Neural cell (in vitro differentiated cells): Measurements from ENCODE around the gene TRERF1.

ENCODE experiments used
- CTCF ChIP-seq: fragments of 450-650 bp; IDR thresholded peaks from 2 replicates; pipeline ENCODE4 v1.5.1; 2014; ENCODE audit warnings: antibody characterized with exemption, mild to moderate bottlenecking, moderate library complexity; ENCODE audit not compliant: poor library complexity, severe bottlenecking
- EP300 ChIP-seq: fragments of 450-650 bp; conservative IDR thresholded peaks from 2 replicates; pipeline ENCODE4 v1.6.1; 2014; ENCODE audit warnings: antibody characterized with exemption, mild to moderate bottlenecking, moderate library complexity; ENCODE audit not compliant: poor library complexity, severe bottlenecking
- EZH2 ChIP-seq: fragments of 200-600, 300-800 bp; shearing (Covaris generic), sonication (generic); IDR thresholded peaks from 2 replicates; pipeline ENCODE4 v1.6.1; 2014; ENCODE audit warnings: antibody characterized with exemption, low read length, borderline replicate concordance, mild to moderate bottlenecking; ENCODE audit not compliant: insufficient read depth, poor library complexity, severe bottlenecking
- MXI1 ChIP-seq: fragments of 450-650 bp; conservative IDR thresholded peaks from 2 replicates; pipeline ENCODE4 v1.6.1; 2014; ENCODE audit warnings: antibody characterized with exemption, mild to moderate bottlenecking; ENCODE audit not compliant: poor library complexity, severe bottlenecking
- POLR2AphosphoS5 ChIP-seq: IDR thresholded peaks from 2 replicates; pipeline ENCODE4 v1.6.1; 2012
- SMC3 ChIP-seq: fragments of 450-650 bp; conservative IDR thresholded peaks from 2 replicates; pipeline ENCODE4 v1.6.1; 2014; ENCODE audit warnings: antibody characterized with exemption, mild to moderate bottlenecking, moderate library complexity; ENCODE audit not compliant: poor library complexity
- TAF1 ChIP-seq: IDR thresholded peaks from 2 replicates; pipeline ENCODE4 v1.6.1; 2012; ENCODE audit warnings: low read depth

DNA sequence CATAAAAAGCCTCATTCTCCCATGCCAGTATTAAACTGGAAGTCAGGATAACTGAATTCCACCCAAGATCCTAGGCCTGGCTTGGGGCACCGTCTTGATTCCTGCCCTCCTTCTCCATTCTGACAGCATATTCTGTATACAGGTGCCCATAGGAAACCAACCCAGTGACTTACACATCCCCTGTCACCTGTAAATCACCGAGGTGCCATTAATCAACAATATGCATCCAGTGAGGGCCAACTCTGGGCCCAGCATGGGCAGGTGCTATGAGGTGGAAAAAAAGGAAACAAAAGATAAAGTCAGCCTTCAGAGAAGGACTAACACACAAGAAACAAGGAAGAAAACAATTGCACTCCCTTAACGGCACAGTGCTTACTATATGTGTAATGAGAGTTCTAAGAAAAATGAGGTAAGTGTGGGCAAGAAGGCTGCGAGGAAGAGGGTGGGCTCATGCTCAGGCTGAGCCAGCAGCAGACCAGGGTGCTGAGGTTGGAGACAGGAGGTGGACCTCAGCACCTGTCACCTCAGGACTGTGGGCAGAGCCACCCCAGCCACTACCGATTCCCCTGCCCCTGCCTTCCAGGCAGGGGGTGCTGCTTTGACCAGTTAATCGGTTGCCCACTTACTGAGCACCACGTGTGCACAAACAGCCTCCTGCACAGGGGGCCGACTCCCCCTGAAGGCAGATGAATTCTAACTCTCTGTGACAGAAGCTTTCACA is 105.9 kb downstream of the TRERF1 start:
- no peak for TF ChIP-seq CTCF
- TF ChIP-seq EZH2: no peak
- no peak for TF ChIP-seq TAF1
- no peak for TF ChIP-seq EP300
- TF ChIP-seq MXI1: no peak
- no peak for TF ChIP-seq POLR2AphosphoS5
- no peak for TF ChIP-seq SMC3
